ENCODE data around the gene SECISBP2. TPM values are rescaled to one million over a fixed set of nuclear protein-coding genes. Genes with fewer than 3 reads are reported as not detected.
"Not testable (repeated sequence)": the region's sequence is repeated elsewhere in the genome, so short reads cannot be mapped to it uniquely, and the experiment has no call there.

The SECISBP2 gene
- 10 to 100 TPM; 42.8 to 45.8 TPM for total RNA-seq

- intact Hi-C loops (cut with micrococcal nuclease), result loop anchor here (1.0 to 10.0 kb wide), 8 partner anchors 8 to 666 kb away; partner anchors contain the start of gene SEMA4D
- CTCF ChIA-PET, result interaction anchor here (0.5 to 1.2 kb wide), 4 partner anchors 9 to 956 kb away, joined by 3 to 6 read pairs (median 3); no protein-coding TSS in a partner anchor
- peaks cover 79% of the 10 kb centered on the region for H3K4me1 Mint-ChIP-seq (ENCODE audit: low read depth)
These were observed at the start of gene SECISBP2 for GRCh38 chr9:89318123-89319014. Gene SECISBP2 (plus strand): TSS chr9:89318500. CDS start chr9:89318577, 77 bp downstream.

GRCh38 chr9:89273528-89274279 is 44.6 kb upstream of the SECISBP2 start:
- peaks cover 25% of the 10 kb centered on the region for H3K9me3 Mint-ChIP-seq
- no peak overlapping the region for H3K4me3 Mint-ChIP-seq
- DNase-seq, result no peak
- peaks cover 1% of the 10 kb centered on the region for H3K27me3 Mint-ChIP-seq (ENCODE audit: low read depth)
- peaks cover 25% of the 10 kb centered on the region for H3K4me1 Mint-ChIP-seq (ENCODE audit: low read depth)
- CTCF ChIA-PET, result no interaction called here
- intact Hi-C loops (cut with micrococcal nuclease), result no loop called here
- no peak overlapping the region for H3K27ac Mint-ChIP-seq
- peaks cover 8% of the 10 kb centered on the region for H3K36me3 Mint-ChIP-seq (ENCODE audit: low read depth)

More at GRCh38 chr9:89318123-89319014, at the start of gene SECISBP2:
- peak; percentile 95 for DNase-seq
- Mint-ChIP-seq H3K36me3 (ENCODE audit: low read depth) (peaks cover 61% of the 10 kb centered on the region), H3K27me3 (ENCODE audit: low read depth) (no peaks in the 10 kb centered on the region), H3K4me3 (peak within 1 kb of the TSS; percentile 89), H3K27ac (peak within 1 kb of the TSS; percentile 93), H3K9me3 (no peaks in the 10 kb centered on the region)

GRCh38 chr9:89274838-89275237 is 43.5 kb upstream of the SECISBP2 start:
- intact Hi-C loops (cut with micrococcal nuclease), result loop anchor here (1.0 to 5.0 kb wide), 5 partner anchors 35 to 288 kb away; no protein-coding TSS in a partner anchor
- peaks cover 8% of the 10 kb centered on the region for H3K36me3 Mint-ChIP-seq (ENCODE audit: low read depth)
- peaks cover 30% of the 10 kb centered on the region for H3K4me1 Mint-ChIP-seq (ENCODE audit: low read depth)
- no peak overlapping the region for H3K4me3 Mint-ChIP-seq
- peaks cover 1% of the 10 kb centered on the region for H3K27me3 Mint-ChIP-seq (ENCODE audit: low read depth)
- peak; percentile 66 for DNase-seq
- H3K27ac Mint-ChIP-seq, result no peak overlapping the region
- CTCF ChIA-PET, result interaction anchor here (0.5 kb wide), 1 partner anchor 727 kb away, joined by 3 read pairs; no protein-coding TSS in a partner anchor
- H3K9me3 Mint-ChIP-seq, result peaks cover 25% of the 10 kb centered on the region

DNA sequence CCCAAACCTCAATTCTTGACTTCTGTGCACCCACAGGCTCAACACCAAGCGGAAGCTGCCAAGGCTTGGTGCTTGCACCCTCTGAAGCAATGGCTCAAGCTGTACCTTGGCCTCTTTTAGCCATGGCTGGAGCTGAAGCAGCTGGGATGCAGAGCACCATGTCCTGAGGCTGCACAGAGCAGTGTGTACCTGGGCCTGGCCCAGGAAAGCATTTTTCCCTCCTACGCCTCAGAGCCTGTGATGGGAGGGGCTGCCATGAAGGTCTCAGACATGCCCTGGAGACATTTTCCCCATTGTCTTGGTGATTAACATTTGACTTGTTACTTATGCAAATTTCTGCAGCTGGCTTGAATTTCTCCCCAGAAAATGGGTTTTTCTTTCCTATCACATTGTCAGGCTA is 42.3 kb upstream of the SECISBP2 start:
- not testable (repeated sequence) for H3K36me3 Mint-ChIP-seq (ENCODE audit: low read depth); DNase-seq; H3K27ac Mint-ChIP-seq; H3K27me3 Mint-ChIP-seq (ENCODE audit: low read depth); H3K4me3 Mint-ChIP-seq
- CTCF ChIA-PET, result interaction anchor here (0.5 kb wide), 1 partner anchor 68 kb away, joined by 3 read pairs; no protein-coding TSS in a partner anchor
- peaks cover 32% of the 10 kb centered on the region for H3K4me1 Mint-ChIP-seq (ENCODE audit: low read depth)
- intact Hi-C loops (cut with micrococcal nuclease), result loop anchor here (5.0 kb wide), 2 partner anchors 274 to 289 kb away; no protein-coding TSS in a partner anchor
- H3K9me3 Mint-ChIP-seq, result peaks cover 25% of the 10 kb centered on the region

GRCh38 chr9:89277043-89277442 is 41.3 kb upstream of the SECISBP2 start:
- Mint-ChIP-seq H3K27ac (no peak overlapping the region), H3K9me3 (peaks cover 25% of the 10 kb centered on the region), H3K4me1 (ENCODE audit: low read depth) (peaks cover 37% of the 10 kb centered on the region), H3K4me3 (no peak overlapping the region), H3K36me3 (ENCODE audit: low read depth) (peaks cover 8% of the 10 kb centered on the region), H3K27me3 (ENCODE audit: low read depth) (peaks cover 1% of the 10 kb centered on the region)
- CTCF ChIA-PET, result no interaction called here
- intact Hi-C loops (cut with micrococcal nuclease), result loop anchor here (5.0 kb wide), 2 partner anchors 275 to 290 kb away; no protein-coding TSS in a partner anchor
- DNase-seq, result no peak

- peak overlapping the region; percentile 41 for H3K27ac Mint-ChIP-seq
- H3K4me1 Mint-ChIP-seq (ENCODE audit: low read depth), result peaks cover 38% of the 10 kb centered on the region
- DNase-seq, result peak; percentile 20
- peaks cover 25% of the 10 kb centered on the region for H3K9me3 Mint-ChIP-seq
- H3K4me3 Mint-ChIP-seq, result no peak overlapping the region
- peaks cover 1% of the 10 kb centered on the region for H3K27me3 Mint-ChIP-seq (ENCODE audit: low read depth)
- peaks cover 8% of the 10 kb centered on the region for H3K36me3 Mint-ChIP-seq (ENCODE audit: low read depth)
- intact Hi-C loops (cut with micrococcal nuclease), result loop anchor here (5.0 kb wide), 2 partner anchors 275 to 290 kb away; no protein-coding TSS in a partner anchor
- CTCF ChIA-PET, result no interaction called here
These were observed 40.8 kb upstream of the SECISBP2 start for GRCh38 chr9:89277454-89277853.

DNA sequence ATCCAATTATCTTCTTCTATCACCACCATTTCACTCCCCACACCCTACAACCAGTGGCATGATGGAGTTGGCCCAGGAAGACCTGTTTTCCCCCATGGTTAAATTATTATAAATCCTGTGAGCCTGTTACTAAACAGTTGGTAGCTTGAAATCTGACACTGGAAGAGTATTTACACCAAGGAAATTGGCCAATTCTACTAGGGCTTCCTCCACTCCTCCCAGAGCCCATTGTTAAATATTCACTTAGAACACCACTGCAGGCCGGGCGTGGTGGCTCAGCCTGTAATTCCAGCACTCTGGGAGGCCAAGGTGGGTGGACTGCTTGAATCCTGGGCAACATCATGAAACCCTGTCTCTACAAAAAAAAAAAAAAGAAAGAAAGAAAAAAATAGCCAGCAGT is 39.7 kb upstream of the SECISBP2 start:
- intact Hi-C loops (cut with micrococcal nuclease), result loop anchor here (2.0 to 5.0 kb wide), 3 partner anchors 276 to 686 kb away; no protein-coding TSS in a partner anchor
- no peak for DNase-seq
- peaks cover 41% of the 10 kb centered on the region for H3K4me1 Mint-ChIP-seq (ENCODE audit: low read depth)
- H3K9me3 Mint-ChIP-seq, result peaks cover 17% of the 10 kb centered on the region
- H3K27ac Mint-ChIP-seq, result no peak overlapping the region
- H3K4me3 Mint-ChIP-seq, result no peak overlapping the region
- peaks cover 6% of the 10 kb centered on the region for H3K36me3 Mint-ChIP-seq (ENCODE audit: low read depth)
- H3K27me3 Mint-ChIP-seq (ENCODE audit: low read depth), result peaks cover 1% of the 10 kb centered on the region
- CTCF ChIA-PET, result interaction anchor here (0.7 to 2.0 kb wide), 14 partner anchors 11 to 618 kb away, joined by 3 to 7 read pairs (median 4); no protein-coding TSS in a partner anchor

GRCh38 chr9:89278997-89279739 is 39.1 kb upstream of the SECISBP2 start:
- peaks cover 3% of the 10 kb centered on the region for H3K36me3 Mint-ChIP-seq (ENCODE audit: low read depth)
- peaks cover 1% of the 10 kb centered on the region for H3K27me3 Mint-ChIP-seq (ENCODE audit: low read depth)
- no peak overlapping the region for H3K27ac Mint-ChIP-seq
- H3K4me1 Mint-ChIP-seq (ENCODE audit: low read depth), result peaks cover 41% of the 10 kb centered on the region
- intact Hi-C loops (cut with micrococcal nuclease), result loop anchor here (2.0 to 5.0 kb wide), 3 partner anchors 277 to 686 kb away; no protein-coding TSS in a partner anchor
- CTCF ChIA-PET, result interaction anchor here (0.6 to 2.0 kb wide), 17 partner anchors 9 to 619 kb away, joined by 3 to 7 read pairs (median 4); no protein-coding TSS in a partner anchor
- H3K4me3 Mint-ChIP-seq, result no peak overlapping the region
- peak; percentile 38 for DNase-seq
- H3K9me3 Mint-ChIP-seq, result peaks cover 12% of the 10 kb centered on the region

DNA sequence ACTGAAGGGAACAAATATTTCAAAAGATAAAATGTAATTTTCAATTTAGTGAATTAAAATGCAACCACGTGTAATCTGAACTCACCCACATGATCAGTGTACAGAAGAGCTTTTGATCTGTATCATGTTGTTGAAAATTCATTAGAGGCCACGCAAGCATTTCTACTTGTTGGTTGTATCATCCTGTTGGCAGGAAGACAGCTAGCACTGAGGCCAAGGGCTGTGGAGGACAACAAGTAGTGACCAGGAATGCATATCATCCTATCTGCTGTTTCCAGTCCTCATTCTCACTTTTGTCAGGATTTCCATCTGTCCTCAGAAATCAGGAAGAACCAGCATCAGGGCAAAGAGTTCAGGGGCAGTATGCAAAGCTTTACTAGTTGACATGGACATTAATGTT is 37.2 kb upstream of the SECISBP2 start:
- no peak for DNase-seq
- CTCF ChIA-PET, result no interaction called here
- Mint-ChIP-seq H3K4me3 (no peak overlapping the region), H3K9me3 (peaks cover 2% of the 10 kb centered on the region), H3K36me3 (ENCODE audit: low read depth) (no peaks in the 10 kb centered on the region), H3K4me1 (ENCODE audit: low read depth) (peaks cover 32% of the 10 kb centered on the region), H3K27me3 (ENCODE audit: low read depth) (no peaks in the 10 kb centered on the region), H3K27ac (no peak overlapping the region)
- intact Hi-C loops (cut with micrococcal nuclease), result no loop called here

DNA sequence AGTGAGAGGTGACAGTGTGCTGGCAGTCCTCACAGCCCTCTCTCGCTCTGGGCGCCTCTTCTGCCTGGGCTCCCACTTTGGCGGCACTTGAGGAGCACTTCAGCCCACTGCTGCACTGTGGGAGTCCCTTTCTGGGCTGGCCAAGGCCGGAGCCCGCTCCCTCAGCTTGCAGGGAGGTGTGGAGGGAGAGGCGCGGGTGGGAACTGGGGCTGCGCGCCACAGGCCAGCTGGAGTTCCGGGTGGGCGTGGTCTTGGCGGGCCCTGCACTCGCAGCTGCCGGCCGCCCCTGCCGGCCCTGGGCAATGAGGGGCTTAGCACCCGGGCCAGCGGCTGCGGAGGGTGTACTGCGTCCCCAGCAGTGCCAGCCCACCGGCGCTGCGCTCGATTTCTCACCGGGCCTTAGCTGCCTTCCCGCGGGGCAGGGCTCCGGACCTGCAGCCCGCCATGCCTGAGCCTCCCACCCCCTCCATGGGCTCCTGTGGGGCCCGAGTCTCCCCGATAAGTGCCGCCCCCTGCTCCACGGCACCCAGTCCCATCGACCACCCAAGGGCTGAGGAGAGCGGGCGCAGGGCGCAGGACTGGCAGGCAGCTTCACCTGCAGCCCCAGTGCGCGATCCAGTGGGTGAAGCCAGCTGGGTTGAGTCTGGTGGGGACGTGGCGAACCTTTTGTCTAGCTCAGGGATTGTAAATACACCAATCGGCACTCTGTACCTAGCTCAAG is 35.9 kb upstream of the SECISBP2 start:
- H3K9me3 Mint-ChIP-seq; intact Hi-C loops (cut with micrococcal nuclease); H3K27ac Mint-ChIP-seq; CTCF ChIA-PET; H3K27me3 Mint-ChIP-seq (ENCODE audit: low read depth); H3K36me3 Mint-ChIP-seq (ENCODE audit: low read depth); DNase-seq: not testable (repeated sequence)
- peak overlapping the region; percentile 42 for H3K4me3 Mint-ChIP-seq
- H3K4me1 Mint-ChIP-seq (ENCODE audit: low read depth), result peaks cover 21% of the 10 kb centered on the region

DNA sequence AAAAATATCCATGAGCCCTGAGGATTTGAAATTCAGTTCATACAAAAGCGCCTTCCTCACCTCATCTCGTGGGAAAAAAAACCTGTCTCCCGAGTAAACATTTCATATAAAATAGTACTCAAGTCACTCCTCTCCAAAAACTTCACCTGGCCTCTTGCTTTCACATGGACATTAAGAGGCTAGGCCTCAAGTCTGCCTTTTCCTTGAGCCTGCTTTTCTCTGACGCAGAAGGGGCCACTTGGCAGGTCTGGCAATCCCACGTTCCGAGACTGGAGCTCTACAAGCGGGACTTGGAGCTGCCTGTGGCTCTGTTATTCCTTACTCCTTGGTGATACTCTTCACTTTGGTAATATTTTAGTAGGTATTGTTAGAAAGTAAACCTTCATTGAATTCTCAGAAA is 34.2 kb upstream of the SECISBP2 start:
- CTCF ChIA-PET, result no interaction called here
- H3K9me3 Mint-ChIP-seq, result no peaks in the 10 kb centered on the region
- H3K27ac Mint-ChIP-seq, result no peak overlapping the region
- no peaks in the 10 kb centered on the region for H3K36me3 Mint-ChIP-seq (ENCODE audit: low read depth)
- intact Hi-C loops (cut with micrococcal nuclease), result no loop called here
- no peak overlapping the region for H3K4me3 Mint-ChIP-seq
- H3K4me1 Mint-ChIP-seq (ENCODE audit: low read depth), result peaks cover 16% of the 10 kb centered on the region
- no peaks in the 10 kb centered on the region for H3K27me3 Mint-ChIP-seq (ENCODE audit: low read depth)
- DNase-seq, result no peak

Data from activated naive CD4-positive, alpha-beta T cell treated with anti-CD3 and anti-CD28 coated beads for 36 hours (primary cell).